Cerebellar nuclear complex (tissue), 1 donor: ENCODE measurements around the gene SUPT20HL2.
"Not testable (repeated sequence)": the region's sequence is repeated elsewhere in the genome, so short reads cannot be mapped to it uniquely, and the experiment has no call there.

Source experiments
- DNase-seq, 2 experiments: peaks; one replicate each; lab custom pipeline; 2025; lab: John Stamatoyannopoulos, UW

SUPT20HL2 gene

DNA sequence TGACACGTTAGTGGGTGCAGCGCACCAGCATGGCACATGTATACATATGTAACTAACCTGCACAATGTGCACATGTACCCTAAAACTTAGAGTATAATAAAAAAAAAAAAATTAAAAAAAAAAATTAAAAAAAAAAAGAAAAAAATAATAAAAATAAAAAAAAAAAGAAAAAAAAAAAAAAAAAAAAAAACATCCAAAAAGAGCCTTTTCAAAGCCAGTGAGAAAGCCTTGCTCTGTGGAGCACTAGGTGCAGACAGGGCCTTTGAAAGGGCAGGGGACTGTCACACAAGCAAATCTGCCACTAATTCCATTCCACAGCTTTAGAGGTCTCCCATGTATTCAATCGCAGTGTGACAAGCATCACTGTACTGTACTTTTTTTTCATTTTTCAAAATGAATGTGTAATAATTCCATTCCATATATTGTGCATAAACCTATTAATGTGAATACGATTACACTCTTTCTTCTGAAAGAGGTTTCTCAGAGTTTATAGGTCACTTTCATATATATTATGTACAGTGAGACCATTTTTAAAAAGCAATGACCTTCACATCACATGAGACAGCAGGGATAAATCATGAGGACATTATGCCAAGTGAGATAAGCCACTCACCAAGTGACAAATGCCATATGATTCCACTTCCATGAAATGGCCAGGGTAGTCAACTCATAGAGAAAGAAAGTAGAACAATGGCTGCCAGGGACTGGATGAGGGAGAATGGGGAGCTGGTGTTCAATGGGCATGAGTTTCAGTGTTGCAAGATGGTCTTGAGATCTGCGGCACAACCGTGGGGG is 4.1 kb downstream of the SUPT20HL2 start:
- DNase-seq, result not testable (repeated sequence)

DNA sequence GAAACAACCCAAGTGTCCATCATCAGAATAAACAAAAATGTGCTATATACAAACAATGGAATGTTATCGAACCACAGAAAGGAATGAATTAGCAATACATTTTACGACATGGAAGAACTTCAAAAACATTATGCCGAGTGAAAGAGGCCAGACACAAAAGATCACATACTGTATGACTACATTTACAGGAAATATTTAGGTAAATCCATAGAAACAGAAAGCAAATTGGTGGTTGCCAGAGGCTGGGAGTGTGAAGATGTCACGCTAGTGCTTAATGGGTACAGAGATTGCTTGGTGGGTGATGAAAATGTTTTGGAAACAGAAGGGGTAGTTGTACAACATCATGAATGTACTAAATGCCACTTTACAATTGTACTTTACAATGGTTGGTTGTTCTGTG is 5.1 kb downstream of the SUPT20HL2 start:
- DNase-seq, result not testable (repeated sequence)

DNA sequence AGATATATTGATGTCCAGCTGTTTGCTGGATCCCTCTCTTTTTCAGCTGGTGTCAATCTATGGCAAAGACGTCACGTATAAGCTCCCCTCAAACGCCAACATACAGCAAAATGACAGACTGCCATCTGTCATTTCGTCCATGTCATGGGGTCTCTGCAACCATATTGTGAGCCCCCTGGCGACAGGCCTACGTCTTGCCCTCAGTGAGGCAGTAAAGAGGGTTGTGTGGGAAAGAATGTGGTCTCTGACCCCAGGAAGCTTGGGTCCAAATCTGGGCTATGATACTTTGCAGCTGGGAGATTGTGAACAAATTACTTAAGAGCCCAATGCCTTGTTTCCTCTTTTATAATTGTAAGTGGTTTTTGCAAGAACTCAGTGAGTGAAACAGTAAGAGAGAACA is 7.4 kb downstream of the SUPT20HL2 start:
- no peak for DNase-seq

DNA sequence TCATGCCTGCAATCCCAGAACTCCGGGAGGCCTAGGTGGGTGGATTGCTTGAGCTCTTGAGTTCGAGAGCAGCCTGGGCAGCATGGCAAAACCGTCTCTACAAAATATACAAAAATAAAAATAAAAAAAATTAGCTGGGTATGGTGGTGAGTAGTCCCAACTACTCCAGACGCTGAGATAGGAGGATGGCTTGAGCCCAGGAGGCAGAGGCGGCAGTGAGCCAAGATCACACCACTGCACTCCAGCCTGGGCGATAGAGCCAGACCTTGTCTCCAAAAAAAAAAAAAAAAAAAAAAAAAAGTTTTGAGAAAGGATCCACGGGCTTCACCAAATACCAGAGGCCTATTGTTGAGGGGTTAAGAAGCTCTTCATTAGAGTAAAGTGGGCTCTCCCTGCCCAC is 8.0 kb downstream of the SUPT20HL2 start:
- DNase-seq, result no peak

DNA sequence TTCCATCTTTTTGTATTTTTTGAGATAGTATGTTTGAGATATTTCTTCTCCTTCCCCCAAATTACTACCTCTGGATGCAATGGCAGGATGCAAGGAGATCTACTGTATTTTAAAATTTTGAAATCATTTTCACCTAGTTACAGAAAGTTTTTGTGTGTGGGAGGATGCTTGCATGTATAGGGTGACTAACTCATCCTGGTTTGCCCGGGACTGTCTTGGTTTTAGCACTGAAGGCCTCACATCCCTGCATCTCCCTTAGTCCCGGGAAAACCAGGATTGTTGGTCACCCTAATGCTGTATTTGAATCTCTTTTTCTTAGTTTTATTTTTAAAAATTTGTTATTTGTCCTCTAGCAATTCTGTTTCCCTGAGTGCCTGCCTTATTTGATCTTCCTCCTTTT is 12.1 kb downstream of the SUPT20HL2 start:
- no peak for DNase-seq

DNA sequence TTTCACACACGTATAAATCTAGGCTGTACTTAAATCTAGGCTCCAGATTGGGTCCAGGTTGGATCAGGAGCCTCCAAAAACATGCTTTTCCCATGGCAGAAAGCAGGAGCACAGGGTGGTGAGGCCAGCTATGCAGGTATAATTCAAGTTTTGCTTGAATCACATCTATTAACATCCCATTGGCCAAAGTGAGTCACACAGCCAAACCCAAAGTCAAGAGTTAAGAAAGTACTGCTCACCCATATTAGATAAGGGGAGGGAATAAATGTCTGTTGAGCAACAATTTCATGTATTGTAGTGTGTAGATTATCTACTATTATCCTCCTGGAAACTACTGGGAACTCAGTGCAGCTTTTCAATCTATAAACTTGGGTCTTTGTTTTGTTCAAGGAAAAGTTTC is 12.8 kb downstream of the SUPT20HL2 start:
- DNase-seq, result no peak

DNA sequence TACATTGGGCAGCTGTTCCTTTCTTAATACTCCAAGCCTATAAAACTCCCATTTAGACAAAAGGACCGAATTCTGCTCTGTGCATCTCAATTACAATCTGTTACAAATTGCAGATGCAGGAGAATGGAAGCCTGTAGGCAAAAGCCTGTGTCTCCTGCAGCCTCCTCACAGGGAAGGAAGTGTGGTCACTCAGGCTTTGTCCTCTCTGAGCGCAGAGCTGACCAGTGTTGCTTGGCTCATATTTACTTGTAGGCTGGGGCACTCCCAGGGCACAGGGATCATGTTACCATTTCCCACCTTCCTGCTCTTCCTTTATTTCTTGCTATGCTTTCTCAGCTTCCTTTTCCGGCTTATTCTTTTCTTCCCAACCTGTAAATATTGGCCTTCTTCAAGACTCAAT is 15.7 kb downstream of the SUPT20HL2 start:
- DNase-seq, result no peak

DNA sequence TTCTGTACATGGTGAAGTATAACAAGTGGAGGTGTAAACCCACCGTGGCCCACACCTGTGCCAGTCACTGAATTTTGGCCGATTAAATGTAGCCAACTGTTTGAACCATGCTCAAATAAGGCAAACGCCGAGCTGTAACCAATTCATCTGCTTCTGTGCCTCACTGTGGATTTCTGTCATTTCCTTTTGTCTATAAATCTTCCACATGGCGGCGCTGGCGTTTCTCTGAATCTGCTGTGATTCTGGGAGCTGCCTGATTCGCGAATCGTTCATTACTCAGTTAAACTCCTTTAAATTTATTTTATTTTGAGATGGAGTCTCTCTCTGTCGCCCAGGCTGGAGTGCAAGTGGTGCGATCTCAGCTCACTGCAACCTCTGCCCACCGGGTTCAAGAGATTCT is 19.2 kb downstream of the SUPT20HL2 start:
- no peak for DNase-seq

DNA sequence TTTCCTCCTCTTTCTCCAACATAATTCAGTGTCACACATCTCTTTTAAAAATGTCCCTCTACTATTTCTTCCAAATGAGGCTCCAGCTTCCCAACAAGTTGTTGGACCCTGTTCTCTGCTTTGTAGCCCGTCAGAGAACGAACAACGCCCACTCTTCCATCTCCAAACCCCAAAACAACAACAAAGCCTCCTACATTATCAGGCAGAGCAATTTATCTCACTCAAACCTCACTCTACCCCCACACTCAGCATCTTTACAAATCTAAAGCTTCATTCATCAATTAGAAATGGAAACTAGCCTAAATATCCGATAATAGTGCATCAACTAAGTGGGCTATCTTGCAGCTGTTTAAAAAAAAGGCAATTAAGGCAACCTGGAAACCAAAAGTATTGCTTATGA is 20.5 kb downstream of the SUPT20HL2 start:
- no peak for DNase-seq

DNA sequence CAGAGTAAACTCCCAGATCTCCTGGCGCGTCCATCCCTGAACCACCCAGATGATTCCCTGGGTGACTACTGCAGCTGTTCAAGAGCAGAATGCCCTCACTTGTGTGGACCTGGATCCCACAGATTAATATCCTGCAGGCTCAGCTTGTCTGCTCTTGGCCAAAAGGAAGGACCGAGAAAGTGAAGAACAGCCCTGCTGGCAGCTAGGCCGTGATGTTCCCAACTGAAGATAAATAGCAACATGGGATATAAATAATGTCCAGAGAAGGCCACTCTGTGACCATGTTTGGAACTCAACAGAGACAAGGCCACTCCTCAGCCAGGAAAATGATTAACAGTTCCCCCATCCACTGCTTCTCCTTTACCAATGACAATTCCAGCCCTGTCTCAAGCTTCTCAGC is 21.5 kb downstream of the SUPT20HL2 start:
- DNase-seq, result no peak

DNA sequence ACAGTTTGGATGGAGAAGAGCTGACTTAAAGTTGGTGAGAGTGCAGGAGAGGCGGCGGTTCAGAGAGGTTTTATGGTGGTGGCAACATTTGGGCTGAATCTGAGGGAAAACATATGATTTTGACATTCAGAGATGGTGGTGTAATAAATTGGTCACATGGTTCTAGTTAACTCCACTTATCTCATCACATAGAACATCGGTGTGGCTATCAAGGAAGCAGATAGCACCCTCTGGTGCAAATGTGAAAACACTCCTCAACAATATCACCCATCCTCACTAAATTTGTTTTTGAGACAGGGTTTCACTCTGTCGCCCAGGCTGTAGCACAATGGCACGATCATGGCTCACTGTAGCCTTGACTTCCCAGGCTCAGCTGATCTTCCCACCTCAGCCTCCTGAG is 28.8 kb downstream of the SUPT20HL2 start:
- no peak for DNase-seq

DNA sequence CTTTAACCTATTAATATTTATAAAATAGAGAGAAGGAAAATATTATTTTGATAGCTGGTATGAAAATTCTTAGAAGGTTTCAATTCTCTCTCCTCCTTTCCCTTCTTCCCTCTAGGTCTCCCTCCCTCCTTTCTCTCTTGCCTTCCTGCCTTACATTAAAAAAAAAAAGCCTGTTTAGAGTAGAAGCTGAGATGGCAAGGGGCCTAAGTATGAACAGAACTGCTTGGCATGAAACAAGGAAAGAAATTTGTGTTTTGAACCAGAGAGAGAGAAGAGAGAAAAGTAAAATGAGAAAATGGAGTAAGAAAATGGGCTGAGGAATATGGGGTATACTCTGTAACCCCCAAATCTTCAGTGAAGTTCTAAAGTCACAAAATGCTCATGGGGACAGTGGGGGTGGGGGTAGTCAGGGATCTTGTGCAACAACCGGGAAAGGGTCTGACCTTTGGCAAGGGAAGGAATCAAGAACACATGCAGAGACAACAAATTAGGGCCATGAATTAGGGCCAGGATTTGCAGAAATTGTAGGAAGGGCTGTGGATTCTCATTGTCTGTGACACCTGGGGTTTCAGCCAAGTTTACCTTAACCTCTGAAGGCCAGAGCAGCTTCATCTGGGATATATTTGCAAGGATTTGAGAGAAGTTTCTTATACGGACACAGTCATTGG is 30.6 kb downstream of the SUPT20HL2 start:
- DNase-seq, result no peak

DNA sequence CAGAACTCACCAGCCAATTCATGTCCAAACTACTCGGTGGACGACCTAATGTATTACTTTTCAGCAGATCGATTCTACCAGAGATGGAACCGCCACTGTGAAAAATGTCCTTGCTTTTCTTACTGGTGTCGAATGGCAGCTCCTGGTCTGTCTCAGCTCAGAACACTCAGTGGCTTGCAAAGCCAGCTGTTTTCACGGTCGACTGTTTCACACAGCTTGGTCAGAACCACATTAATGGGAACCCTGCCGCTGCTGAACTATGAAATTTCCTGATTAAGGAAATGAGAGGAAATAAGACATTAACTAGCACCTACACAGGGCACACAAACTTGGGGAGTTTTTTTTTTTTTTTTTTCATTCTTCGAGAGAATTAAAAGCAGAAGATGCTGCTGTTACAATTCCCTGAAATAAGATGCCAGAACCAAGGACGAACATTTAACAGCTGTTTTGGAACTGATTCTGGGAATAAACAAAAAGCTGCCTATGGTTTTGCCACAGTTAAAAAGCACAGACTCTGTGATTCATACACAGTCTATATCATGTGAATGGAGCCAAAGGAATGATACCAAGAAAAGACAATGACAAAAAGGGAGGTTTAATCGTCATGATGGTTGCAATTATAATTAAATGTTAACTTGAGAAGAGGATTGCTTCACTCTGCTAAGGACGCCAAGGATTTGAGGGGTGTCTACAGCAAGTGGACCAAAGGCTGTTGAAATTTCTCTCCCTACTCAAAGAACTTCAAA is 31.3 kb downstream of the SUPT20HL2 start:
- DNase-seq, result no peak

DNA sequence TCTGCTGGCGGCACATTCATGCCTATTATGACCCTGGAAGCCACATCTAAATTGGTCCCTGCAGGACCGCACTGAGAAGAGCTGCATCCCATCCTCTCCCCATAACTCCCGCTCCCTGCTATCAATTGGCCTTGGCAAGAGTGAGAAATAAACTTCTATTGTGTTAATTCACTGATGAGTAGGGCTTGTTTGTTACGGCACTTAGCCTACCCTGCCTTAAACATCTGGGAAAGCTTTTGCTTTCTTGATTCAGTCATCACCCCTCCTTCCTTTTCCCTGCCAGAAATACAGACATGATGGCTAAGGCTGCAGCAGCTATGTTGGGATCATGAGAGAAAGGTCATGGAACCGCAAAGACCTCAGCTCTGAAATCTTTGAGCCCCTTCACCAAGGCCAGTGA is 36.5 kb downstream of the SUPT20HL2 start:
- no peak for DNase-seq

DNA sequence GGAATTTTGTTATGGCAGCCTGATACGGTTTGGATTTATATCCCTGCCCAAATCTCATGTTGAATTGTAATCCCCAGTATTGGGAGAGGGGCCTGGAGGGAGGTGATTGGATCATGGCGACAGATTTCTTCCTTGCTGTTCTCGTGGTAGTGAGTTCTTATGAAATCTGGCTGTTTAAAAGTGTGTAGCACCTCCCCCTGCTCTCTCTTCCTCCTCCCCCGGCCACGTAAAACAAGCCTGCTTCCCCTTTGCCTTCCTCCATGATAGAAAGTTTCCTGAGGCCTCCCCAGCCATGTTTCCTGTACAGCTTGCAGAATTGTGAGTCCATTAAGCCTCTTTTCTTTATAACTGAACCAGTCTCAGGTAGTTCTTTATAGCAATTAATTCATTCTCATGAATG is 37.9 kb downstream of the SUPT20HL2 start:
- no peak for DNase-seq

DNA sequence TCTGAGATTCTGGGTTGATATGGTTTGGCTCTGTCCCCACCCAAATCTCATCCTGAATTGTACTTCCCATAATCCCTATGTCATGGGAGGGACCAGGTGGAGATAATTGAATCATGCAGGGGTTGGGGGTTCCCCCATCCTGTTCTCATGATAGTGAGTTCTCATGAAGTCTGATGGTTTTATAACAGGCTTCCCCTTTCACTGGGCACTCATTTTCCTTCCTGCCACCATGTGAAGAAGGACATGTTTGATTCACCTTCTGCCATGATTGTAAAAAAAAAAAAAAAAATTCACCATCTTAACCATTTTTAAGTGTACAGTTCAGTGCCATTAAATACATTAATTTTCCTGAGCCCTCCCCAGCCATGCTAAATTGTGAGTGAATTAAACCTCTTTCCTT is 42.6 kb downstream of the SUPT20HL2 start:
- no peak for DNase-seq

DNA sequence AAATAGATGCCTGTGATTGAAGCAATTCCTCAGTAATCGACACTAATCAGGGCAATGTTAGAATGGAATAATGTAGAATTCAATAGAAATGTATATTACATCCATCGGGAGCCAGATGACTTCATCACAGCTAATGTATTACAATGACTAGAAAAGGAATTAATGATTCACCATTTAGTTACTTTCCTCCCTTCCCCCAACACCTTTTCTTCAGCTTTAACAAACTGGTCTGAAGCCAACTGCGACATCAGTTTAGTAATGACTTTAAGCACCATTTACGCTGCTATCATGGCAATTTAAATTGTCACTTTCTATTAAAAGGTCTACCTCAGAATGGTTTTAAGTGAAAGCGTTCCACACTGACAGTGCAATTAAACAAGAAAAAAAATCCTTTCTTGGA is 45.1 kb downstream of the SUPT20HL2 start:
- no peak for DNase-seq

DNA sequence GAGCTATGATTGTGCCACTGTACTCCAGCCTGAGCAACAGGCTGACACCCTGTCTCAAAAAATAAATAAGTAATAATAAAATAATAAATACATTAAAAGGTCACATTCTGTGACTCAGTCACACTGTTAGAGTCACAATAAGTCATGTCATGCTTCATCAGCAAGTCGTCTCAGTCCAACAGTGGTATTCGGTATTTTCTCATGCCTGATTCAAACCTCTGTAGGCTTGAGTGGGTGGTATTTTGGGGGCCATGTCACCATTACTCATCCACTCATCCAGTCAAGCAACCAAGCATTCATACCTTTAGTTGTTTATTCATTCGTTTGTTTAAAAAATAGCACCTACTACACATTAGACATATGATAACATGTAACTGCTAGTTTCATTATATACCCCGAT is 46.9 kb downstream of the SUPT20HL2 start:
- no peak for DNase-seq

DNA sequence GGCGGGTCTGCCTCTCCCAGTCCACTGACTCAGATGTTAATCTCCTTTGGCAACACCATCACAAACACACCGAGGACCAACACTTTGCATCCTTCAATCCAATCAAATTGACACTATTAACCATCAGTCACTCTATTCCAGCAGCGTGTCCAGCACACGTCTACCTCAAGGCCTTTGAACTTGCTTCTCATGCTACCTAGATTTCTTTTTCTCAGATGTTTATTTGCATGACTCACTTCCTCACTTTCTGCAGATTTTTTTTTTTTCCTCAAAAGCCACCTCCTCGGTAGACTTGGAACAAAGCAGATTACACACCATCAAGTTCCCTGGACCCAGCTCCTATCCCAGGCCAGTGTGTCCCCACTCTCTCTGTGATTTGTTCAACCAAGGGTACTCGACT is 49.5 kb downstream of the SUPT20HL2 start:
- DNase-seq, result no peak

DNA sequence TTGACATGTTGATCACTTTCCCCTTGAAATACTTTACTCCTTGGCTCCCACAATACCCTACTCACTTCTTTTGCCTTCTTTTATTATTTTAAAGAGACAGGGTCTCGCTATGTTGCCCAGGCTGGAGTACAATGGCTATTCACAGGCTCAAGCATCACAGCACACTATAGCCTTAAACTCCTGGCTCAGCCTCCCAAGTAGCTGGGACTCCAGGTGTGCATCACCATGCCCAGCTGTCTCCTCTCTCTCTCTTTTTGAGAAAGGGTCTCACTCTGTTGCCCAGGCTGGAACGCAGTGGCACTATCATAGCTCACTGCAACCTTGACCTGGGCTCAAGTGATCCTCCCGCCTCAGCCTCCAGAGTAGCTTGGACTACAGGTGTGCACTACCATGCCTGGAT is 51.6 kb downstream of the SUPT20HL2 start:
- no peak for DNase-seq
